ENCODE results near the gene PRLR. TPM values are rescaled to one million over a fixed set of nuclear protein-coding genes. Genes with fewer than 3 reads are reported as not detected.

Gene PRLR
- total and polyA plus RNA-seq, 10 donors: 0.02 to 0.82 (median 0.26) TPM

DNA sequence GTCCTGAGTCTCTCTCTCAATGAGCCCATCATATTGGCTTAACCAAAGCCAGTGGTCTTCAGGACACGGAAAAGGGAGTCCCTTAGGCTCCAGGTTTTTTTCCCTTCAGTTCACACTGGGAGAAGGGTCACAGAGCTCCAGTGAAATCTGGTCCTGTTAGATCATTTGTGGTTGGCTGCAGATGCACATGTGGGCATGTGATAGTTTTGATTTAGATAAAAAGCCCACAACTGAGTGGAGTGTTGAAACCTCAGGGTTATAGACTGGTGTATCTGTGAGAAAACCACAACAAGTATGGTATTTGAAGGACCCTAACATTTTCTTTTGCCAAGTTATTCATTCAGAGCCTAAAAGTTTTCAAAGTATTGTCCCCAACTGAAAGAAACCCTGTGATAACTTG is 46.7 kb downstream of the PRLR start:
- WGBS, 5 donors: 91 to 100% (median 95%) methylated on average over 1 of the region's 1 CpG
- no peaks in the 10 kb centered on the region for H3K4me1 ChIP-seq

DNA sequence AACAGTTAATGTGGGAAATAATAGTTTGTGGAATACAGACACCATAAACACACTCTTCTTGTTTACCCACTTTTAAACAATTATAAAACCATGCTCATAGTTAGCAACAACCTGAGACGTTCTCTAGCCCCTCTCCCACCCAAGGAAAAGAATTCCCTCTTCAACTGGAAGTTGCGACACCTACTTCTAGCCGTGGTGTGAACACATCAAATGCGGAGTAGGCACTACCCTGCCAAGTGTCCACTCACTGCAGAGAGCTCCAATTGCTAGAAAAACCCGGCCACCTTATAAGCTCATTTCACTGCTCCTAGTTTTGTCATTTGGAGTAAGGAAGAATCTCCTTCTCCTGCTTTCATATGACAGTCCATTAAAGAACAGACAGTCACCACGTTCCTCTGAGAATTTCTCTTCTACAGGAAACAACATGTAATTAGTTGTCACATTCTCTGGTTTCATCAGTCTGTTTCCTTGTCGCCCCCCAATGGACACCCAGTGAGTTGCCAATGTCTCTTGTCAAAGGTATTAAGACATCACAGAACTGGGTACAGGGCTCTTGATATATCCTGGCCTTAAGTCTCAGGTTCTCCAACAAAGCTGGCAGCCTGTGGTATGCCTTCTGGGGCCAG is 47.3 kb downstream of the PRLR start:
- Histone ChIP-seq H3K4me1 (no peaks in the 10 kb centered on the region), H3K4me3 (no peak overlapping the region), H3K27ac (no peak overlapping the region), H3K36me3 (no peaks in the 10 kb centered on the region), H3K27me3 (replicated peaks in 1 of 7) (peaks cover 0 to 3% (median 0%) of the 10 kb centered on the region in 7 donors), H3K9me3 (no peaks in the 10 kb centered on the region)
- TF ChIP-seq POLR2A (IDR thresholded peaks at IDR 0.05) (no peak), POLR2AphosphoS5 (IDR thresholded peaks at IDR 0.05) (no peak)
- TF ChIP-seq, protein P1, sequence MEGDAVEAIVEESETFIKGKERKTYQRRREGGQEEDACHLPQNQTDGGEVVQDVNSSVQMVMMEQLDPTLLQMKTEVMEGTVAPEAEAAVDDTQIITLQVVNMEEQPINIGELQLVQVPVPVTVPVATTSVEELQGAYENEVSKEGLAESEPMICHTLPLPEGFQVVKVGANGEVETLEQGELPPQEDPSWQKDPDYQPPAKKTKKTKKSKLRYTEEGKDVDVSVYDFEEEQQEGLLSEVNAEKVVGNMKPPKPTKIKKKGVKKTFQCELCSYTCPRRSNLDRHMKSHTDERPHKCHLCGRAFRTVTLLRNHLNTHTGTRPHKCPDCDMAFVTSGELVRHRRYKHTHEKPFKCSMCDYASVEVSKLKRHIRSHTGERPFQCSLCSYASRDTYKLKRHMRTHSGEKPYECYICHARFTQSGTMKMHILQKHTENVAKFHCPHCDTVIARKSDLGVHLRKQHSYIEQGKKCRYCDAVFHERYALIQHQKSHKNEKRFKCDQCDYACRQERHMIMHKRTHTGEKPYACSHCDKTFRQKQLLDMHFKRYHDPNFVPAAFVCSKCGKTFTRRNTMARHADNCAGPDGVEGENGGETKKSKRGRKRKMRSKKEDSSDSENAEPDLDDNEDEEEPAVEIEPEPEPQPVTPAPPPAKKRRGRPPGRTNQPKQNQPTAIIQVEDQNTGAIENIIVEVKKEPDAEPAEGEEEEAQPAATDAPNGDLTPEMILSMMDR (IDR thresholded peaks at IDR 0.05 in 8 of 11, conservative IDR thresholded peaks at IDR 0.05 in 3 of 11): peak in 4 of 11 experiments; percentile 16 to 41 (median 25)
- WGBS, 5 donors: 49 to 57% (median 51%) methylated on average over 7 of the region's 7 CpGs
- DNase-seq: no peak
- intact Hi-C loops (cut with DNase I; ENCODE audit: low total_unique reads): loop anchor here (10.0 kb wide), 1 partner anchor 88 kb away; no protein-coding TSS in a partner anchor

More for the DNA sequence above, 46.7 kb downstream of the PRLR start:
- intact Hi-C loops (cut with DNase I; ENCODE audit: low total_unique reads): loop anchor here (10.0 kb wide), 1 partner anchor 89 kb away; no protein-coding TSS in a partner anchor
- Histone ChIP-seq H3K27ac (no peak overlapping the region), H3K9me3 (no peaks in the 10 kb centered on the region), H3K27me3 (replicated peaks in 1 of 7) (peaks cover 0 to 3% (median 0%) of the 10 kb centered on the region in 7 donors), H3K4me3 (no peak overlapping the region), H3K36me3 (no peaks in the 10 kb centered on the region)
- TF ChIP-seq, protein P1 (IDR thresholded peaks at IDR 0.05 in 8 of 11, conservative IDR thresholded peaks at IDR 0.05 in 3 of 11): no peak
- TF ChIP-seq POLR2A (IDR thresholded peaks at IDR 0.05): no peak
- TF ChIP-seq POLR2AphosphoS5 (IDR thresholded peaks at IDR 0.05): no peak
- DNase-seq: no peak

DNA sequence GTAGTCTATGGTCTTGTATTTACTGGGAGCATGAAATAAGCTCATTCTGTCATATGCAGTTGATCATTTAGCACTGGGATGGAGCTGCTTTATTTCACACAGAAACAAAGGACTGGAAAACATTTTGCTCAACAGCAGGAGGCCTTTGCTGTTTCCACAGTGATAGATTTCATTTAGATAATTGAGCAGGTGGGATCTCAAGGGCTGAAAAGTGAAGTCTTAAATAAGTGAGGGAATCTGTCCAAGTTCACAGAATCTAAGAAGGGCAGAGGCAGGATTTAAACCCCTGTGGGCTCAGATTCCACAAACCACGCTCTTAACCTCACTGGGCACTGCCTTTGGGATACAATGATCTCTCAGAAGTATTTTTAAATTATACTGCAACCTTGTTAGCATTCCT is 47.8 kb downstream of the PRLR start:
- Histone ChIP-seq H3K27me3 (replicated peaks in 1 of 7) (peaks cover 0 to 3% (median 0%) of the 10 kb centered on the region in 7 donors), H3K4me3 (no peak overlapping the region), H3K27ac (no peak overlapping the region), H3K4me1 (no peaks in the 10 kb centered on the region), H3K36me3 (no peaks in the 10 kb centered on the region), H3K9me3 (no peaks in the 10 kb centered on the region)
- DNase-seq: no peak
- 72 to 93% (median 87%) methylated on average over 1 of the region's 1 CpG for WGBS, 5 donors
- intact Hi-C loops (cut with DNase I; ENCODE audit: low total_unique reads): loop anchor here (10.0 kb wide), 1 partner anchor 88 kb away; no protein-coding TSS in a partner anchor
- no peak for TF ChIP-seq POLR2A (IDR thresholded peaks at IDR 0.05)

DNA sequence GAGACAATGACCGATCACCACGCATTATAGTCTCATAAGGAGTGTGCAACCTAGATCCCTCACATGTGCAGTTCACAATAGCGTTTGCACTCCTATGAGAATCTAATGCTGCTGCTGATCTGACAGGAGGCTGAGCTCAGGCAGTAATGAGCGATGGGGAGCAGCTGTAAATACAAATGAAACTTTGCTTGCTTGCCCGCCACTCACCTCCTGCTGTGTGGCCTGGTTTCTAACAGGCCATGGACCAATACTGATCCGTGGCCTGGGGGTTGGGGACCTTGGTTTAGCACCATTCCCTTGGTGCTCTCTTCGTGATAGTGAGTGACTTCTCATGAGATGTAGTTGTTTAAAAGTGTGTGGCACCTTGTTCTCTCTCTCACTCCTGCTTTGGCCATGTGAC is 50.2 kb downstream of the PRLR start:
- intact Hi-C loops (cut with DNase I; ENCODE audit: low total_unique reads): loop anchor here (10.0 kb wide), 1 partner anchor 85 kb away; no protein-coding TSS in a partner anchor
- DNase-seq: no peak
- Histone ChIP-seq H3K4me1 (no peaks in the 10 kb centered on the region), H3K36me3 (no peaks in the 10 kb centered on the region), H3K4me3 (no peak overlapping the region), H3K27me3 (replicated peaks in 1 of 7) (peaks cover 0 to 3% (median 0%) of the 10 kb centered on the region in 7 donors), H3K9me3 (no peaks in the 10 kb centered on the region), H3K27ac (no peak overlapping the region)
- TF ChIP-seq POLR2A (IDR thresholded peaks at IDR 0.05): no peak
- WGBS, 5 donors: 85 to 90% (median 86%) methylated on average over 7 of the region's 7 CpGs

DNA sequence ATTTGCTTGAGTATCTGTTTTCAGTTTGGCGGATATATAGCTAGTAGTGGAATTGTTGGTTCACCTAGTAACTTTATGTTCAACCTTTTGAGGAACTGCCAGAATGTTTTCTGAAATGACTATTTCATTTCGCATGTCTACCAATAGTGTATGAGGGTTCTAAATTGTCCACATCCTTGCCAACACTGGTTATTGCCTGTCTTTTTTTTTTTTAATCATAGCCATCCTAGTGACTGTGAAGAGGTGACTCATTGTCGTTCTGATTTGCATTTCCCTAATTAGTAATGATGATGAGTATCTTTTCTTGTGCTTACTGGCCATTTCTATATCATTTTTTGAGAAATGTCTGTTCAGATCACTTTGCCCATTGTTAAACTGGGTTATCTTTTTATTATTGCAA is 52.5 kb downstream of the PRLR start:
- no peaks in the 10 kb centered on the region for H3K4me1 ChIP-seq
- intact Hi-C loops (cut with DNase I; ENCODE audit: low total_unique reads): no loop called here
- no peaks in the 10 kb centered on the region for H3K36me3 ChIP-seq
- TF ChIP-seq POLR2AphosphoS5 (IDR thresholded peaks at IDR 0.05): no peak
- no peak for TF ChIP-seq POLR2A (IDR thresholded peaks at IDR 0.05)
- TF ChIP-seq, protein P1 (IDR thresholded peaks at IDR 0.05 in 8 of 11, conservative IDR thresholded peaks at IDR 0.05 in 3 of 11): no peak
- 69 to 94% (median 82%) methylated on average over 3 of the region's 3 CpGs for WGBS, 5 donors
- no peak overlapping the region for H3K4me3 ChIP-seq
- H3K9me3 ChIP-seq: no peaks in the 10 kb centered on the region
- no peak overlapping the region for H3K27ac ChIP-seq
- DNase-seq: no peak
- H3K27me3 ChIP-seq (replicated peaks in 1 of 7): no peaks in the 10 kb centered on the region
